ENCODE data around the gene SLC27A1. TPM values are rescaled to one million over a fixed set of nuclear protein-coding genes. Genes with fewer than 3 reads are reported as not detected.

SLC27A1 gene
- total RNA-seq, 3 donors from 2014 or later (not counting 1 experiment from before 2014, with no cell fraction given), result 12.9 to 26.2 (median 16.3) TPM

- DNase-seq, result peak in 1 of 2 donors; percentile 45
- no peaks in the 10 kb centered on the region for H3K36me3 ChIP-seq (ENCODE audit: control insufficient read depth, insufficient read depth, low read length)
- H3K27ac Mint-ChIP-seq, result peak overlapping the region in 1 of 2 donors; percentile 61
- H3K9me3 ChIP-seq (ENCODE audit: control insufficient read depth, insufficient read depth, low read length), result no peaks in the 10 kb centered on the region
- intact Hi-C loops (cut with micrococcal nuclease), result no loop called here
- peaks cover 13% of the 10 kb centered on the region for H3K4me1 ChIP-seq (ENCODE audit: control insufficient read depth, insufficient read depth, low read length)
- peaks cover 0 to 19% of the 10 kb centered on the region in 2 donors for H3K4me1 Mint-ChIP-seq
- TF ChIP-seq CTCF (IDR thresholded peaks at IDR 0.05), result no peak
- ATAC-seq, result peak; percentile 41 to 70 (median 48)
- H3K27ac ChIP-seq (ENCODE audit: low read length), result no peak overlapping the region
- no peak overlapping the region for H3K4me3 ChIP-seq (ENCODE audit: low read length)
- no peaks in the 10 kb centered on the region for H3K27me3 ChIP-seq (ENCODE audit: control insufficient read depth, insufficient read depth, low read length)
- WGBS (ENCODE audit: insufficient coverage), result 30% methylated on average over 27 of the region's 27 CpGs
- no peaks in the 10 kb centered on the region for H3K9me3 Mint-ChIP-seq
- no peaks in the 10 kb centered on the region for H3K27me3 Mint-ChIP-seq (ENCODE audit: low read depth in 2 of 2)
- H3K36me3 Mint-ChIP-seq, result no peaks in the 10 kb centered on the region
- no peak overlapping the region for H3K4me3 Mint-ChIP-seq
Measured at GRCh38 chr19:17424743-17425365, 45.5 kb upstream of the SLC27A1 start.

GRCh38 chr19:17429641-17430113, 40.6 kb upstream of the SLC27A1 start:
- ATAC-seq (no peak), DNase-seq (no peak)
- WGBS (ENCODE audit: insufficient coverage), result 94% methylated on average over 17 of the region's 17 CpGs
- Mint-ChIP-seq H3K27me3 (ENCODE audit: low read depth in 2 of 2) (no peaks in the 10 kb centered on the region), H3K4me1 (peaks cover 0 to 6% of the 10 kb centered on the region in 2 donors), H3K9me3 (no peaks in the 10 kb centered on the region), H3K36me3 (no peaks in the 10 kb centered on the region), H3K4me3 (no peak overlapping the region), H3K27ac (no peak overlapping the region)
- Histone ChIP-seq H3K27ac (ENCODE audit: low read length) (no peak overlapping the region), H3K4me1 (ENCODE audit: control insufficient read depth, insufficient read depth, low read length) (peaks cover 3% of the 10 kb centered on the region), H3K9me3 (ENCODE audit: control insufficient read depth, insufficient read depth, low read length) (no peaks in the 10 kb centered on the region), H3K36me3 (ENCODE audit: control insufficient read depth, insufficient read depth, low read length) (no peaks in the 10 kb centered on the region), H3K4me3 (ENCODE audit: low read length) (no peak overlapping the region), H3K27me3 (ENCODE audit: control insufficient read depth, insufficient read depth, low read length) (no peaks in the 10 kb centered on the region)
- intact Hi-C loops (cut with micrococcal nuclease), result no loop called here
- TF ChIP-seq CTCF (IDR thresholded peaks at IDR 0.05), result no peak

- ATAC-seq (no peak), DNase-seq (no peak)
- no peaks in the 10 kb centered on the region for H3K36me3 Mint-ChIP-seq
- Histone ChIP-seq H3K27me3 (ENCODE audit: control insufficient read depth, insufficient read depth, low read length) (no peaks in the 10 kb centered on the region), H3K27ac (ENCODE audit: low read length) (no peak overlapping the region), H3K36me3 (ENCODE audit: control insufficient read depth, insufficient read depth, low read length) (no peaks in the 10 kb centered on the region), H3K4me3 (ENCODE audit: low read length) (no peak overlapping the region), H3K4me1 (ENCODE audit: control insufficient read depth, insufficient read depth, low read length) (no peaks in the 10 kb centered on the region), H3K9me3 (ENCODE audit: control insufficient read depth, insufficient read depth, low read length) (no peaks in the 10 kb centered on the region)
- no peak for TF ChIP-seq CTCF (IDR thresholded peaks at IDR 0.05)
- H3K27ac Mint-ChIP-seq, result no peak overlapping the region
- 87% methylated on average over 7 of the region's 7 CpGs for whole genome bisulfite sequencing (ENCODE audit: insufficient coverage)
- H3K27me3 Mint-ChIP-seq (ENCODE audit: low read depth in 2 of 2), result no peaks in the 10 kb centered on the region
- no peak overlapping the region for H3K4me3 Mint-ChIP-seq
- no peaks in the 10 kb centered on the region for H3K4me1 Mint-ChIP-seq
- no peaks in the 10 kb centered on the region for H3K9me3 Mint-ChIP-seq
- intact Hi-C loops (cut with micrococcal nuclease), result no loop called here
Measured at GRCh38 chr19:17431417-17431816, 38.9 kb upstream of the SLC27A1 start.

- intact Hi-C loops (cut with micrococcal nuclease), result no loop called here
- no peak for TF ChIP-seq CTCF (IDR thresholded peaks at IDR 0.05)
- Mint-ChIP-seq H3K36me3 (no peaks in the 10 kb centered on the region), H3K9me3 (no peaks in the 10 kb centered on the region), H3K27ac (no peak overlapping the region), H3K27me3 (ENCODE audit: low read depth in 2 of 2) (no peaks in the 10 kb centered on the region), H3K4me1 (no peaks in the 10 kb centered on the region), H3K4me3 (no peak overlapping the region)
- no peaks in the 10 kb centered on the region for H3K36me3 ChIP-seq (ENCODE audit: control insufficient read depth, insufficient read depth, low read length)
- H3K27ac ChIP-seq (ENCODE audit: low read length), result no peak overlapping the region
- 83% methylated on average over 7 of the region's 7 CpGs for WGBS (ENCODE audit: insufficient coverage)
- DNase-seq, result no peak
- no peaks in the 10 kb centered on the region for H3K9me3 ChIP-seq (ENCODE audit: control insufficient read depth, insufficient read depth, low read length)
- H3K27me3 ChIP-seq (ENCODE audit: control insufficient read depth, insufficient read depth, low read length), result no peaks in the 10 kb centered on the region
- ATAC-seq, result no peak
- no peak overlapping the region for H3K4me3 ChIP-seq (ENCODE audit: low read length)
- no peaks in the 10 kb centered on the region for H3K4me1 ChIP-seq (ENCODE audit: control insufficient read depth, insufficient read depth, low read length)
Measured at GRCh38 chr19:17435218-17435617, 35.1 kb upstream of the SLC27A1 start.

Measured in natural killer cell (primary cell).